HG03558 (cell line): Measurements from ENCODE around the gene TMUB2.
"Not testable (repeated sequence)": the region's sequence is repeated elsewhere in the genome, so short reads cannot be mapped to it uniquely, and the experiment has no call there.

Experiments
- ATAC-seq: cut with Tn5 transposase; IDR thresholded peaks from one replicate; pipeline ENCODE4 v1.9.1; 2021; ENCODE audit warnings: moderate number of reproducible peaks; ENCODE audit not compliant: unreplicated experiment; ENCODE audit errors: extremely low read depth

The TMUB2 gene

DNA sequence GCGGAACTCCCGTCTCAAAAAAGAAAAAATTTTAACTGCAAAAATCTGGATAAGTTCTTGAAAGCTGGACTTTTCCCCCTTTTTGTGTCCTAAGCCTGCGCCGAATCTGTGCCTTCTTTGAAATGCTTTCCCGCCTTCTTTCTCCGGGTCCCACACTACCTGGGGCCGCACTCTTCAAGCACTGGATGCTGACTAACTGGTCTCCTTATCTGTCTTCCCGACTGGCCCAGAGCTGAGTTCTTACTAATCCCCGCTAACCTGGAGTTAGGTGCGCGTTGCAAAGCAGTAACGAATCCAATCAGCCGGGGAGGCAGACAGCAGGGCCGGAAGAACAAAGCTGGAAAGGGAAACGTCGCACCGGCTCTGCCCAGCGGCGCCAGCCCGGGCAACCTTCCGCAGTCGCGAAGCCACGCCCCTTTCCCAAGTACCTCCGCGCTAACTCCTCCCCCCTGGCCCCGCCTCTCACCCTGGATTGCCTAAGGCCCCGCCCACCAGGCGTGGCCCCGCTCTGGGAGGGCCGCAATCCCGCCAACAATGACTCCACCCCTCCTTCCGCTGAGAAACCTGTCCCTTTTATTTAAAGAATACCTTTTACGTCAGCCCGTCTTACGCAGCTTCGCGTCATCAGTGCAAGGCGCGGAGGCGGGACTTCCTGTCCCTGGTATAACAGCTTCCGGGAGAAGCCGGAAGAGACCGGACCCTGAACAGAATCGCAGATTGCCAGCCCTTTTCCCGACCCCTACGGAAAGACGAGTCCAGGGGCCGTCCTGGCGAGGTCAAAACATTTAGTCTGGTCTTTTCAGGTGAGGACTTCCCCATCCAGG, at the start of gene TMUB2:
Gene TMUB2, plus strand, starts transcription at position 666 of the 824 bp plus-strand sequence. CDS start 737 bp downstream, outside the sequence.
- peak; percentile 76 for ATAC-seq

DNA sequence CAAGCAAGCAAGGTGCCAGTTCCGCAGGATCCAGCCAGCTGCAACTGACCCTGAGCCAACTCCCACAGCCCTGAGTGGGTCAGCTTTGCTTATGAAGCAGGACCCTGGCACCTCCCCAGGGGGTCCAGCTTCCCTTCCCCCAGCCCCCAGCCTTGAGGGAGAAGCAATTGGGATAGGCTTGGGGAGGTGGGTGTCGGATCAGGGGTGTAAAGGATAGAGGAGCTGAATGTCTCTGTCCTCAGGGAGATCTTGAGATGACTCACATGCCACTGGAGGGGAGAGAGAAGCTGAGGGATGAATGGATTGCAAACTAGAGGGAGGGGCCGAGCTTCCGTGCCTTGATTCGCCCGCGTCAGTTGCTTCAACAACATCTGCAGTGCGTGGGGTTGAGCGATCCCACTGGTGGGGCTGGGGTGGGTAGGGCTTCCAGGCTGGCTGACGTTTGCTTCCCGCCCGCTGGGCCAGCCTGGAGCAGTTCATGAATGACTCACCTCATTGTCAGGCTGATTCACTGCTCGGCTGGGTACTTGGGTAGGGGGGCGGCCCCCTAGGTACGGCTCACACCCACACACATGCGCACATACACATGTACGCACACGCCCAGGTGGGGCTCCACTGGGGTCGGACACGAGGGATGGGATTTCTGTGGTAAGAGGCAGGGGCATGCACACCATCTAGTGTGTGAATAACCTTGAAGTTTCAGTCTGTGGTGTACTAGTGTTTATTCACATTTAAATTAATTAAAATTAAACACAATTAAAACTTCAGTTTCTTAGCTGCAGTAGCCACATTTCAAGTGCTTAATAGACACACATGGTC, 48.7 kb upstream of the TMUB2 start:
- ATAC-seq, result no peak

DNA sequence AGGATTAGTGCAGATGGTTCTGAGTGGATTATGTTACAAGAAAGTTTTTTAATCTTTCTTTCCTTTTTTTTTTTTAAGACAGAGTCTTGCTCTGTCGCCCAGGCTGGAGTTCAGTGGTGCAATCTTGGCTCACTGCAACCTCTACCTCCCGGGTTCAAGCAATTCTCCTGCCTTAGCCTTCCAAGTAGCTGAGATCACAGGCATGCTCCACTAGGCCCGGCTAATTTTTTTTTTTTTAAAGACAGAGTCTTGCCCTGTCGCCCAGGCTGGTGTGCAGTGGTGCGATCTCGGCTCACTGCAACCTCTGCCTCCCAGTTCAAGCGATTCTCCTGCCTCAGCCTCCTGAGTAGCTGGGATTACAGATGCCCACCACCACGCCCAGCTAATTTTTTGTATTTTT, 42.9 kb upstream of the TMUB2 start:
- not testable (repeated sequence) for ATAC-seq

DNA sequence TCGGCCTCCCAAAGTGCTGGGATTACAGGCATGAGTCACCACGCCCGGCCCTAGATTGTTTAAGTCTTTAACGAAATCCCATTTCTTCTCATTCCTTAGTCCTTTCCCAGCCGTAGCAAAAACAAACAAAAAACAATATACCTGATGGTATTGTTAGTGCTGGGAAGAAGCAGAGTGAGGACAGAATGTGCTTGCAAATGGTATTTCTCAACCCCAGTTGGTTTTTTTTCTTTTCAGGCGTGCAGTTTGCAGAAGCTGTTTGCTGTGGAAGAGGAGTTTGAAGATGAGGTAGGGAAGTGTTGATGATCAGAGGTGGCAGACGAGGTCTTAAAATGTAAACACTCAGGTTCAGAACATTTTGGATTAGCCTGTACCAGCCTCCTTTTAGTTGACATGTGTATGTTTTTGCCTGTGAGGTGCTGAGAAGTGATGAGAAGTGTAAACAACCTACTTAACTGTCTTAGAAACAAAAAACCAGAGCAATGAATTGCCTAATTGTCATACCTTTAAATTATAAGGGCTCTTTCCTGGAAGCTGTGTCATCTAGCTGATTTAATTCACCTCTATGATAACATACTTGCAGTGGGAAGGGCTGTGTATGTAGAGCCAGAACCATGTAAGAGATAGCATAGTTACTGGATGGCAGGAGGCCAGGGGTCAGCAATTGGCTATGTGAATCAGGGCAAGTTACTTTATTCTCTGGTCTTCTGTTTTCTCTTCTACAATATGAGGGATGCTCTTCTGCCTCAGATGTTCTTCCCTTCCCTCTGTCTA, 41.6 kb upstream of the TMUB2 start:
- no peak for ATAC-seq

DNA sequence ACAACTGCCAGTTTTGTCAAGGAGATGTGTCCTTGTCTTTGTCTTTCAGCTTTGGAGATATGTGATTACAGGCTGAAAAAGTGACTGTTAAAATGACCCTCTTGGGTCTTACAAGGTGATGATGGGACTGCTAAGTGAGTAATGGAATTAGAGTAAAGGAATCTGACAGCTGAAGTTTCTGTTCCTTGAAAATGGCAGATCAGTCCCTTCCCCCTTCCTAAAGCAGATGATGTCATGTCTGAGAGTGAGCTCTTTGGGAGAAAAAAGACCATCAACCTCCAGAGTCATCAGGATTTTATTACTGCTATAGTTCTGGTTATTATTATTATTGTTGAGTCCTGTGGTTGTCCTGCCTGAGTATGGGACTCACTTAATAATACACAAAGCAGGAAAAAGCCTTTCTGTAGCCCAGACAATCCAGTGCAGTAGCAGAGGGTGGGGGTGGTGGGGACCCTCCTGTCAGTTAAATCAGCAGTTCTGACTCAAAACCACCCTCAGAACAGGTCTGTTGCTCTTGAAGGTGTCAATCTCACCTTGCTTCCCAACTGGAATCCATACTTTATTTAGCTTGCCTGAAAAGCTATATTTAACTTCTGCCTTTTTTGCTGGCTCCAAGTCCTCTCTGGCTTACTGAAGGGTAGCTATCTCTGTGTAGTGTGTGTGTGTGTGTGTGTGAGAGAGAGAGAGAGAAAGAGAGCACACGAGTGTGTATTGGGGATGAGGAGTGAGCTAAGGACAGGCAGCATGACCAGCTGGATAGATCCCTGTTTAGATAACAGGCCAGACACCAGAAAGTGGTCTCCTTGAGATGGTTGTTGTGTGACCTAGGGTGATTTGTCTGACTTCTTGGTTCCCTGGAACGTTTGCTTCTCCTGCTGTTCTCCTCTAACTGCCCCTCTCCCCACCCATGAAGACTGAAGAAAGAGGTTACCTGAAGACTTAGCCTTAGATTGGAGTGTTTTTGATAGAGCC, 40.1 kb upstream of the TMUB2 start:
- ATAC-seq, result no peak

DNA sequence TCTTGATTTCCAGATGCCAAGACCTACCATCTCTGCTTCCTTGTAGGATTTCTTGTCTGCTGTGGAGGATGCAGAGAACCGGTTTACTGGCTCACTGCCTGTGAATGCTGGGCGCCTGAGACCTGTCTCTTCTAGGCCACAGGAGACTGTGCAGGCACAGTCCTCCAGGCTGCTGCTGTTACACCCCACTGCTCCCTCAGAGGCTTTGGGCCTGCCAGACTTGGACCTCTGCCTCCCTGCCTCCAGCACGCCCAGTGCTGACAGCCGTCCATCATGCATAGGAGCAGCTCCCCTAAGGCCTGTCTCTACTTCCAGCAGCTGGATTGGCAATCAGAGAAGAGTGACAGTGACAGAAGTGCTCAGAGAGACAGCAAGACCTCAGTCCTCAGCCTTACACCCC, 39.0 kb upstream of the TMUB2 start:
- no peak for ATAC-seq

DNA sequence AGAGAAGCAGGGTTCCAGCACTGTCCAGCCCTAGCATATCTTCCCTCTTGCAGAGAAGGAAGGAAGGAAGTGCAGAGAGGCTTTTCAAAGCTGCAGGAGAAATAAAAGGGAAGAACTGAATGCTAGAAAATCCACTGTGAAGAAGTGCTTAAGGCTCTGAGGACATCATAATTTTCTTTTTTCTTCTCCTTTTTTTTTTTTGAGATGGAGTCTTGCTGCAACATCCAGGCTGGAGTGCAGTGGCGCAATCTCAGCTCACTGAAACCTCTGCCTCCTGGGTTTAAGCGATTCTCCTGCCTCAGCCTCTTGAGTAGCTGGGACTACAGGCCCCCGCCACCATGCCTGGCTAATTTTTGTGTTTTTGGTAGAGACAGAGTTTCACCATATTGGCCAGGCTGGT, 37.7 kb upstream of the TMUB2 start:
- ATAC-seq, result not testable (repeated sequence)

DNA sequence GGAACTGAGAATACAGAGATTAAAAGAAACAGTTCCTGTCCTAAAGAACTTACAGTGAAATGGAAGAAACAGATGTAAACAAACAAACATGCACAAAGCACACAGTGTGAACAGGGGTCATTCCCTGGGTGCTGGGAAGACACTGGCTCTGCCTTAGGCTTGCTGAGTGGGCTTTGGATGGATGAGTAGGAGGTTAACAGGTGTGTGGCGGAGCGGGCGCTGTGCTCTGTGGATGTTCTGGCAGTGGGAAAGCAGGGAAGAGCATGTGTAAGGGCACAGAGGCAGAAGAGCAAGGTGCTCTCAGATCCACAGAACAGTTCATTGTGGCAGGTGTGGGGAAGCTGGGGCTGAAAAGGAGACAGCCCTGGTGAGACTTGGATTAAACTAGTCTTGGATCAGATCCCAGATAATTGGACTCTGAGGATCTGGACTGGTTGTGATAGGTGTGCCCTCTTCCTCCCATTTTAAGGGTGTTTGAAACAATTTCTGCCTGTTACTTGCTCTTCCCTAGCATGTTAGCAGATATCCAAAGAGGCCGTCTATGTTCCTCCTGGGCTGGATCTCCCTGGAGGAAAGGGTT, 36.9 kb upstream of the TMUB2 start:
- no peak for ATAC-seq

DNA sequence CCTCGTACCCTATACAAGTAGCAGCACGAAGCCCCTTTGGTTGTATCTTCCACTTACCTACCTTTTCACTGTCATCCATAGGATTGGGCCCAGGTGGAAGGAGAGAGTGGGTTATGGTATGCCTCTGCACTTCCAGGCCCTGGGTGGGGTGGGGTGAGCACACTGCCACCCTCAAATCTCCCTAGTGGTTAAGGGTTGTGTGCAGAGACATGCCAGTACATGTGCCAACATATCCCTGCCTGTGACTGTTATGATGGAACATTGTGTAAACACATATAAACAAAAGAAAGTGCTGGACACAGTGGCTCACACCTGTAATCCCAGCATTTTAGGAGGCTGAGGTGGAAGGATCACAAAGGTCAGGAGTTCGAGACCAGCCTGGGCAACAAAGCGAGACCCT, 33.9 kb upstream of the TMUB2 start:
- no peak for ATAC-seq

DNA sequence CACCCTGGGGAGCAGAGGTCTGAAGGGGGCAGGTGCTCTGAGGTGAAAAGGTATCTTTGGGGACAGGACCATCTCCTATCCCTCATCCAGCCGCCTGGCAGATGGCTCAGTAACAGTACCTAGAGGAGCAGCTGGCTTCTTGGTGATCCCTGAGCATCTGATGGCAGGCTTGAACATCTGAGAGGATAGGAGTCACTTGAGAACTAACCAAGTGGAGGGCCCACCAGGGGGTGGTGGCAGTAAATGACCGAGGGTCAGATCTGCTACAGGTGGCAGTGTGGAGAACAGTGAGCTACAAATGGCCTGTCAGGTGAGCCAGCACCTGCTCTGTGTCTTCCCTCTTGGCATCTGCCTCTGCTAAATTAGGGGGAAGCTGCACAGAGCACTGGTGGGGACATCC, 31.3 kb upstream of the TMUB2 start:
- no peak for ATAC-seq

DNA sequence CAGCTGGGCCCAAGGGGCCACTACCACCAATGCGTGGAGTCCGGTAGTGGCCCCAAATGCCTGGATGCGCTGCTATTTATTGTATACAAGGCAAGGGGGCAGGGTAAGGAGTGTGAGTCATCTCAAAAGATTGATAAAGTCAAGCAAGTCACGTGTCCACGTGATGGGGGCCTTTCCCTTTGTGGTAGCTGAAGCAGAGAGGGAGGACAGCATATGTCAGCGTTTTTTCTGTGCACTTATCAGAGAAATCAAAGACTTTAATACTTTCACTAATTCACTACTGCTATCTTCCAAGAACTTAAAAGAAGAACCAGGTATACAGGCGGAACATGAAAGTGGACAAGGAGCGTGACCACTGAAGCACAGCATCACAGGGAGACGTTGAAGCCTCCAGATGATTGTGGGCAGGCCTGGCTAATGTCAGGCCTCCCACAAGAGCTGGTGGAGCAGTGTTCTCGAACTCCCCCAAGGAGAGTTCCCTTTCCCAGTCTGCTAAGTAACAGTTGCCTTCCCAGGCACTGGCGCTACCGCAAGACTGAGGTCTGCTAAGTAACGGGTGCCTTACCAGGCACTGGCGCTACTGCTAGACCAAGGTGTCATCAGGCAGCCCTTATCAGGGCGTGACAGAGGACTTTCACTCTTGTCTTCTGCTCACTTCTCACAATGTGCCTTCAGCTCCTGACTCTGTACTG, 27.1 kb upstream of the TMUB2 start:
- no peak for ATAC-seq

DNA sequence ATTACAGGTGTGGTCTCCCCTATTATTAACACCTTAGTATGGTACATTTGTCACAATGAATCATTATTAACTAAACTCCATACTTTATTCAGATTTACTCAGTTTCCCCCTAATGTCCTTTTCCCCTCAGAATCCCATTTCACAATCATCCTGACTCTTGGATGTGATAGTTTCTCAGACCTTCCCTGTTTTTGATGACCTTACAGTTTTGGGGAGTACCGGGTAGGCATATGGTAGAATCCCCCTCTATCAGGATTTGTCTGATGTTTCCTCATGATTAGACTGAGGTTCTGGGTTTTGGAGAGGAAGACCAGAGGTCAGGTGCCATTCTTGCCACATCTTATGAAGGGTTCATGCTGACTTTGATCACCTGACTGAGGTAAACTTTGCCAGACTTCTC, 22.3 kb upstream of the TMUB2 start:
- ATAC-seq, result no peak

DNA sequence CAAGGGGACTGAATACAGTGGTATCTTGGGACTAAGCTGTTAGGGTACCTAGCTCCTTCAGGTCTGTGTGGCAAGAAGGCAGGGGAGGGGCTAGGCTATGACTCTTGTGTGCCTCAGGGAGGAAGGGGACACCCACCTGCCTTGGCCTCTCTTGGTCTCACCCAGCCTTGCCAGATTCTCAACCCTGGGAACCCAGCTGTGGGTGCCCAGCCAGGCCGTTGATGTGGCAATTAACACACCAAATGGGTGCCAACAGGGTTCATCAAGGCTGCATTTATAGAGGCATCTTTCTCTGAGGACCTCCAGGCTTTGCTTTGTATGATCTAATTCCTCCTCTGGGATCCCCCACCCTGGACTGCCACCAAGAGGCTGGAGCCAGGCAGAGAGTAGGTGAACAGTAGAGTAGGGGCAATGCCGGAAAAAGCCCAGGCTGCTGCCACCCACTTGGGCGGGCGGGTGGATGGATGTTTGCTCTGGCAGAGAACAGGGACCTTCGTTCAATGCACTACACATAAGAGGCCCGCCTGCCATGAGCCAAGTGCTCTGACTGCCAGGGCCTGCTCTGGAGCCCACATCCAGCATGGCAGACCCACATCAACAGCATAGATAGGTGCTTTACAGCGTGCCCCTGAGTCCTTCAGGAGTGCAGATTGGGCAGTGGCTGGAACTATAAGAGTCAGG, 19.5 kb upstream of the TMUB2 start:
- no peak for ATAC-seq

DNA sequence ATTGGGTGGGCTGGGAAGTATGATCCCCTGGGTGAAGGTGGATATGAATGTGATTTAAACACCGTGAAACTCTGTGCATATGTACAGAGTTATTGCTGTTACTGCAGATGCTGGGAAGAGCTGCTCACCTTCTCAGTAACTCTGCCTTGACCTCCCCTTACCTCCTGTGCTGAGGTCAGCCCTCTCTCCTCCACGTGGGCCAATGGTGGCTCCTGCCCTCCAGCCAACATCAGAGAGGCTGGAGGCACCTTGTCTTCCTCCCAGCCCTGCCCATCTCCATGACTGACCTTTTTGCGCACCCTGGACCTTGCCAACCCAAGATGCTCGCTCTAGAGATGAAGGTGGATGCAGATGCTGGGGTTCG, 16.7 kb upstream of the TMUB2 start:
- ATAC-seq, result no peak

DNA sequence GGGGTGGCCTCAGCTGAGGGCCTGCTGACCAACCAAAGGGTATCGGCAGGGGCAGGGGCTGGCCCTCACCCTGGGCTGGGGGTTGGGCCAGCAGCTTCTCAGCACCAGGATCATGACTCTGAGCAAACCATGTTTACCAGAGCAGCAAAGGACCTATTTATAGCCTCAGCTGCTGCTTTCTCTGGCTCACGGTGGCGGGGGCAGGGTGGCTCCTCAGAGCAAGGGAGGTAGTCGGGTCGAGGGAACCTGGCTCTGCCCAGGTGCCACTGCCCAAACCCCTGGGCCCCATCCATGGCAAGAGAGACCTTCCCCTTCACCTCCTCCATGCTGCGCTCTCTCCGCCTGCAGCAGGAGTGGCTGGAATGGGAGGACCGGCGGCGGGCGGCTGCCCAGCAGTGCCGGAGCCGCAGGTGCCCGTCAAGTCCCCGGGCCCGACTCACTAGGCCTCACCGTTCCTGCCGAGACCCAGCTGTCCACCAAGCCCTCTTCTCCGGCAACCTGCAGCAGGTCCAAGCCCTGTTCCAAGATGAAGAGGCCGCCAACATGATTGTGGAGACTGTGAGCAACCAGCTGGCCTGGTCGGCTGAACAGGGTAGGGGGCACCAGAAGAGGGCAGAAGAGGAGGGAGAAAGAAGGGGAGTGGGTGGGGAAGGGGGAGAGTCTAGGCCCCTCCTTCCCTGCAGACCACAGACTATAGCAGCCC, 16.1 kb upstream of the TMUB2 start, which contains the start of gene ASB16:
Gene ASB16, plus strand, starts transcription at position 206 of the 703 bp plus-strand sequence. Its CDS starts 86 bp downstream, at position 292.
- ATAC-seq, result no peak

DNA sequence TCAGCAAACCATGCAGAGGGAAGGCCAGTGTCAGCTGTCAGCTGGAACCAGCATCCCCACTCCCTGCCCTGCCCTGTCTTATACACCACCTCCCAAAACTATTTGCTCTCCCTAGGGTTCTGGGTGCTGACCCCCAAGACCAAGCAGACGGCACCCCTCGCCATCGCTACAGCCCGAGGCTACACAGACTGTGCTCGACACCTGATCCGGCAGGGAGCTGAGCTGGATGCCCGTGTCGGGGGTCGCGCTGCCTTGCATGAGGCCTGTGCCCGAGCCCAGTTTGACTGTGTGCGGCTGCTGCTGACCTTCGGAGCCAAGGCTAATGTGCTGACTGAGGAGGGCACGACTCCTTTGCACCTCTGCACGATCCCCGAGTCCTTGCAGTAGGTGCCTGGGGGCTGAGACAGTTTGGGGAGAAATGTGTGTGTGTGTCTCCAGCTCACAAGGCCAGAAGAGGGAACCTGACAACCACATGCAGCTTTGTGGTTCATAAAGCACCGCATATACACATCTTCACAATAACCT, 14.8 kb upstream of the TMUB2 start:
- no peak for ATAC-seq

DNA sequence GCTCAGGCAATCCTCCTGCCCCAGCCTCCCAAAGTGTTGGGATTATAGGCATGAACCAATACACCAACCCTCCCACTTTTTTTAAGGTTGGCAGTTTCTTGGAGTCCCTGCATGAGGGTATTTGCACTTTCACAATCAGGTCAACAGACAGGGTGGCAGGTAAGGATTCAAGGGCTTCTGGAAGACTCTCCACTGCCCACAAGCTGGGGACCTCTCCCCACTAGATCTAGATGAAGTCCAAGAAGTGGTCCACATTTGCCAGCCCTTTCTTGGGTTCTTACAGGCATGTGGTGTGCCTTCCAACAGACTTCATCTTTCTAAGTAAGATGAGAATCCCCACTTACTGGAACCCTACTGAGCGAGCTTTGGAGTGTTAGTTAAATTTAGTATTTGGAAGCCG, 12.3 kb upstream of the TMUB2 start:
- no peak for ATAC-seq
